IMR-90 (cell line): ENCODE measurements around the gene FKBP11. TPM values are rescaled to one million over a fixed set of nuclear protein-coding genes. Genes with fewer than 3 reads are reported as not detected.

Source experiments
- ATAC-seq: fragments of 200-7000 bp; cut with Tn5 transposase; 2 replicates; pipeline ENCODE4 v1.9.1; 2020; ENCODE audit warnings: low read depth, mild to moderate bottlenecking, moderate library complexity
- BruUV-seq: library from RNA; stranded (reverse); fragments of 400-500 nt; replicated peaks from 2 replicates; lab custom pipeline; 2021; lab: Mats Ljungman, UMichigan
- CTCF ChIA-PET: fragments of 300-600 bp; formaldehyde crosslinking; extraction: SDS; loops from one replicate; lab custom pipeline; 2021; ENCODE audit warnings: antibody characterized with exemption; lab: Yijun Ruan, JAX
- POLR2A ChIA-PET: fragments of 300-600 bp; sonication (Branson Sonifier 250); formaldehyde crosslinking; loops from one replicate; lab custom pipeline; 2022; ENCODE audit warnings: antibody characterized with exemption; ENCODE audit not compliant: unreplicated experiment; lab: Charles Lee
- DNase-seq: peaks from one replicate; pipeline ENCODE4 v3.0.0; 2013
- H2AFZ ChIP-seq: replicated peaks from 2 replicates; pipeline ENCODE3; 2013; ENCODE audit warnings: low read length, mild to moderate bottlenecking; ENCODE audit not compliant: poor library complexity
- H2AK5ac ChIP-seq: 2 replicates; pipeline ENCODE4 v1.6.1; 2013; ENCODE audit warnings: low read depth, low read length, inconsistent platforms
- H2AK9ac ChIP-seq: replicated peaks from 2 replicates; pipeline ENCODE3; 2013; ENCODE audit warnings: mild to moderate bottlenecking, low read depth, low read length, moderate library complexity; ENCODE audit not compliant: poor library complexity
- H2BK120ac ChIP-seq: 2 replicates; pipeline ENCODE4 v1.6.1; 2013; ENCODE audit warnings: low read depth, low read length, inconsistent platforms
- H2BK15ac ChIP-seq: 3 replicates; pipeline ENCODE4 v1.6.1; 2013; ENCODE audit warnings: low read depth, low read length, inconsistent platforms
- H2BK20ac ChIP-seq: 2 replicates; pipeline ENCODE4 v1.6.1; 2013; ENCODE audit warnings: low read depth, mild to moderate bottlenecking, inconsistent platforms, low read length, moderate library complexity
- H2BK5ac ChIP-seq: 2 replicates; pipeline ENCODE4 v1.6.1; 2013; ENCODE audit warnings: mild to moderate bottlenecking, low read depth, low read length, inconsistent platforms; ENCODE audit not compliant: poor library complexity, severe bottlenecking
- H3K14ac ChIP-seq: replicated peaks from 2 replicates; pipeline ENCODE4 v1.6.1; 2013; ENCODE audit warnings: low read depth, low read length, inconsistent platforms
- H3K18ac ChIP-seq: 2 replicates; pipeline ENCODE4 v1.6.1; 2013; ENCODE audit warnings: low read depth, low read length, control low read depth
- H3K23ac ChIP-seq: 2 replicates; pipeline ENCODE4 v1.6.1; 2013; ENCODE audit warnings: low read depth, low read length, inconsistent platforms
- H3K27ac ChIP-seq: 2 replicates; pipeline ENCODE4 v1.5.1; 2013; ENCODE audit warnings: mild to moderate bottlenecking, control low read depth, low read length; ENCODE audit not compliant: insufficient read depth
- H3K27me3 ChIP-seq: 2 replicates; pipeline ENCODE4 v1.6.1; 2013; ENCODE audit warnings: low read length; ENCODE audit not compliant: control insufficient read depth, insufficient read depth
- H3K36me3 ChIP-seq: 2 replicates; pipeline ENCODE4 v1.6.1; 2013; ENCODE audit warnings: low read length, mixed read lengths; ENCODE audit not compliant: control insufficient read depth, insufficient read depth
- H3K4ac ChIP-seq: 2 replicates; pipeline ENCODE4 v1.6.1; 2013; ENCODE audit warnings: low read depth, low read length, inconsistent platforms
- H3K4me1 ChIP-seq: 2 replicates; pipeline ENCODE4 v1.6.1; 2013; ENCODE audit warnings: low read length, mixed read lengths; ENCODE audit not compliant: control insufficient read depth, insufficient read depth
- H3K4me2 ChIP-seq: 2 replicates; pipeline ENCODE4 v1.6.1; 2013; ENCODE audit warnings: low read depth, mild to moderate bottlenecking, control low read depth, low read length, moderate library complexity
- H3K4me3 ChIP-seq: 2 replicates; pipeline ENCODE4 v1.5.1; 2013; ENCODE audit warnings: low read depth, mild to moderate bottlenecking, control low read depth, low read length, moderate library complexity; ENCODE audit not compliant: insufficient read depth
- H3K56ac ChIP-seq: 2 replicates; pipeline ENCODE4 v1.6.1; 2013; ENCODE audit warnings: low read length, inconsistent platforms; ENCODE audit not compliant: insufficient read depth; ENCODE audit errors: extremely low read depth
- H3K79me1 ChIP-seq, 2 experiments: 2 replicates each; pipeline ENCODE4 v1.6.1; 2013; ENCODE audit warnings: low read length in 2 of 2, inconsistent platforms in 1 of 2, low read depth in 1 of 2
- H3K9ac ChIP-seq: 2 replicates; pipeline ENCODE4 v1.6.1; 2013; ENCODE audit warnings: low read depth, low read length, control low read depth
- H3K9me1 ChIP-seq: 2 replicates; pipeline ENCODE4 v1.6.1; 2013; ENCODE audit warnings: low read length, inconsistent platforms; ENCODE audit not compliant: insufficient read depth
- H3K9me3 ChIP-seq: 2 replicates; pipeline ENCODE4 v1.6.1; 2013; ENCODE audit warnings: low read length; ENCODE audit not compliant: control insufficient read depth, insufficient read depth
- H4K20me1 ChIP-seq: 2 replicates; pipeline ENCODE4 v1.6.1; 2013; ENCODE audit warnings: low read length, inconsistent platforms; ENCODE audit not compliant: insufficient read depth
- H4K5ac ChIP-seq: 2 replicates; pipeline ENCODE4 v1.6.1; 2013; ENCODE audit warnings: mild to moderate bottlenecking, low read depth, low read length, control low read depth
- H4K8ac ChIP-seq, 2 experiments: 2 replicates each; pipeline ENCODE4 v1.6.1; 2013; ENCODE audit warnings: low read depth in 2 of 2, low read length in 2 of 2, control low read depth in 1 of 2, inconsistent platforms in 1 of 2
- H4K91ac ChIP-seq: 2 replicates; pipeline ENCODE4 v1.6.1; 2013; ENCODE audit warnings: low read depth, low read length, inconsistent platforms; ENCODE audit not compliant: insufficient read depth
- BHLHE40 ChIP-seq: fragments of 150-350 bp; IDR thresholded peaks from 2 replicates; pipeline ENCODE4 v1.6.1; 2016; ENCODE audit warnings: mild to moderate bottlenecking, low read depth, low read length
- CEBPB ChIP-seq: IDR thresholded peaks from 2 replicates; pipeline ENCODE4 v1.6.1; 2012; ENCODE audit warnings: low read depth, low read length, improper control_type of control experiment
- CHD1 ChIP-seq: IDR thresholded peaks from 2 replicates; pipeline ENCODE4 v1.6.1; 2012; ENCODE audit warnings: low read depth, low read length, improper control_type of control experiment
- CTCF ChIP-seq: conservative IDR thresholded peaks from 2 replicates; pipeline ENCODE4 v1.5.1; 2012; ENCODE audit warnings: mild to moderate bottlenecking, low read depth, low read length, improper control_type of control experiment
- ELK1 ChIP-seq: fragments of 150-350 bp; IDR thresholded peaks from 2 replicates; pipeline ENCODE4 v1.6.1; 2016; ENCODE audit warnings: low read depth, mild to moderate bottlenecking, low read length, moderate library complexity, borderline replicate concordance
- FOS ChIP-seq: fragments of 150-350 bp; IDR thresholded peaks from 2 replicates; pipeline ENCODE4 v1.6.1; 2016; ENCODE audit warnings: low read depth, low read length
- MAFK ChIP-seq: IDR thresholded peaks from 2 replicates; pipeline ENCODE4 v1.6.1; 2012; ENCODE audit warnings: low read depth, low read length, improper control_type of control experiment
- RAD21 ChIP-seq: IDR thresholded peaks from 2 replicates; pipeline ENCODE4 v1.6.1; 2012; ENCODE audit warnings: low read length, improper control_type of control experiment
- SMC3 ChIP-seq: fragments of 150-350 bp; IDR thresholded peaks from 2 replicates; pipeline ENCODE4 v1.6.1; 2016; ENCODE audit warnings: low read depth, mild to moderate bottlenecking, antibody characterized with exemption, low read length, moderate library complexity
- WGBS, 2 experiments: methylation state at CpG; one replicate each; pipeline versions ENCODE4 v1.1.5 to v1.1.7; 2013; ENCODE audit warnings: missing lambda C conversion rate in 2 of 2; ENCODE audit not compliant: insufficient read length in 1 of 2; ENCODE audit errors: extremely low coverage in 2 of 2; 5-methylcytosine and 5-hydroxymethylcytosine counted together
- dilution Hi-C: fragments of 300-500 bp; cut with HindIII; formaldehyde crosslinking; loops from one replicate; pipeline ENCODE4 v1.14.3; 2018; ENCODE audit warnings: low sequenced_read_pairs; ENCODE audit not compliant: unreplicated experiment
- in situ Hi-C: fragments of 300-500 bp; cut with MboI; formaldehyde crosslinking; loops from 3 replicates; pipeline ENCODE4 v1.14.3; 2019; ENCODE audit warnings: low sequenced_read_pairs, inconsistent platforms, mixed read lengths
- intact Hi-C: fragments of 100-400 bp; cut with micrococcal nuclease; formaldehyde crosslinking; loops from 2 replicates; pipeline ENCODE4 v1.10.0; 2022
- polyA plus RNA-seq, 3 experiments: library from polyadenylated mRNA; depleted of rRNA; stranded (reverse); fragments of >200 nt; gene quantifications; 2 replicates each; pipeline ENCODE4 v1.2.3, GENCODE V29; 2012; ENCODE audit warnings: low replicate concordance in 1 of 3
- total RNA-seq: library from RNA; depleted of rRNA; stranded (reverse); fragments of >200 nt; gene quantifications from 2 replicates; pipeline ENCODE4 v1.2.3, GENCODE V29; 2012

Gene FKBP11
- total and polyA plus RNA-seq, 2 of the 4 experiments (the other 2 are of a cell fraction) = 5.0 to 40.0 TPM

- H3K23ac ChIP-seq = no peak overlapping the region
- H3K56ac ChIP-seq = no peak overlapping the region
- no CpG with 5 or more reads among the region's 4 CpGs for WGBS, 2 experiments
- H4K8ac ChIP-seq = no peak overlapping the region
- H3K4ac ChIP-seq = no peak overlapping the region
- no peak overlapping the region for H4K5ac ChIP-seq
- in situ Hi-C loops (no loop called here), intact Hi-C loops (no loop called here), dilution Hi-C loops (no loop called here)
- no peaks in the 10 kb centered on the region for H3K9me3 ChIP-seq
- H4K91ac ChIP-seq = no peak overlapping the region
- H3K4me2 ChIP-seq = no peak overlapping the region
- TF ChIP-seq RAD21 (no peak), SMC3 (no peak), MAFK (no peak), CHD1 (no peak), ELK1 (no peak), FOS (no peak), CTCF (no peak), CEBPB (no peak), BHLHE40 (no peak)
- ChIA-PET CTCF (no interaction called here), POLR2A (no interaction called here)
- no peak overlapping the region for H2BK15ac ChIP-seq
- peaks cover 23% of the 10 kb centered on the region for H3K27me3 ChIP-seq
- H3K4me1 ChIP-seq = no peaks in the 10 kb centered on the region
- H2BK120ac ChIP-seq = no peak overlapping the region
- no peak overlapping the region for H2AFZ ChIP-seq
- H2AK9ac ChIP-seq = no peak overlapping the region
- H3K14ac ChIP-seq = no peak overlapping the region
- H2BK5ac ChIP-seq = no peak overlapping the region
- H2AK5ac ChIP-seq = no peak overlapping the region
- no peak overlapping the region for H3K9ac ChIP-seq
- H4K20me1 ChIP-seq = no peaks in the 10 kb centered on the region
- H3K79me1 ChIP-seq = no peaks in the 10 kb centered on the region
- no peaks in the 10 kb centered on the region for H3K9me1 ChIP-seq
- H3K36me3 ChIP-seq = no peaks in the 10 kb centered on the region
- BruUV-seq = no TSS peak
- ATAC-seq = no peak
- no peak overlapping the region for H3K4me3 ChIP-seq
- no peak overlapping the region for H3K27ac ChIP-seq
- H3K18ac ChIP-seq = no peak overlapping the region
- no peak for DNase-seq
- no peak overlapping the region for H2BK20ac ChIP-seq
These were observed 49.3 kb downstream of the FKBP11 start for GRCh38 chr12:48875944-48876515.
